ENCODE results near the gene FAM187B.
"Not testable (repeated sequence)": the region's sequence is repeated elsewhere in the genome, so short reads cannot be mapped to it uniquely, and the experiment has no call there.

Gene FAM187B

GRCh38 chr19:35261356-35262100, 33.0 kb upstream of the FAM187B start:
- no peak for DNase-seq

- DNase-seq, result no peak
These were observed 32.3 kb upstream of the FAM187B start for GRCh38 chr19:35260694-35261304.

DNA sequence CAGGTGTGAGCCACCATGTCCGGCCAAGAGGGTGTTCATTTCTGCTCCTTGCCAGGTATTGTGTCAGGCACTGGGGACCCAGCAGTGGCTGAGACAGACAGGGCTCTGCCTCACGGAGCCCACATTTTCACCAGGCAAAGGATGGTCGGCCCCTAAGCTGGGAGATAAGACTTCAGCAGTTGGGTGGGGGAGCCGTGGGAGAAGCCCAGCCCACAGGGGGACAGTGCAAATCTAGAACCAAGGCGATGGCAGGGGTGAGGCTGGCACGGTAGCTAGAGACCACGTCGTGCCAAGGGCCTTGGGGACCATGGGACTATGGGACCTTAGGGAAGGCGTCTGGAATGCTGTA, 28.5 kb upstream of the FAM187B start:
- DNase-seq, result no peak

DNA sequence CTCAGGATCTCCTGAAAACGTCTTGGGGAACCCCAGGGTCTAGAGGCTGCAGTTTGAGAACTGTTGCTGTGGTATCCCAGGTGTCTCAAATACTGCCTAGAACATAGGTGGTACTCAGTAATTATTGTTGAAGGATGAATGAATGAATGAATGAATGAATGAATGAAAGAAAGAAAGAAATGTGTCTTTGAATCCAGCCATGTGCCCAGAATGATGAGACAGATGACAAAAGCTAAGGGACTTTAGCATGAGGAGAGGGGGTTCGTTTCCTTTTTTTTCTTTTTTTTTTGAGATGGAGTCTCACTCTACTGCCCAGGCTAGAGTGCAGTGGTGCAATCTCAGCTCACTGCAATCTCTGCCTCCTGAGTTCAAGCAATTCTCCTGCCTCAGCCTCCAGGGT, 28.0 kb upstream of the FAM187B start:
- no peak for DNase-seq

- DNase-seq, result no peak
These were observed 26.1 kb upstream of the FAM187B start for GRCh38 chr19:35254341-35255297.

GRCh38 chr19:35253316-35254286, 25.1 kb upstream of the FAM187B start:
- DNase-seq, result no peak

DNA sequence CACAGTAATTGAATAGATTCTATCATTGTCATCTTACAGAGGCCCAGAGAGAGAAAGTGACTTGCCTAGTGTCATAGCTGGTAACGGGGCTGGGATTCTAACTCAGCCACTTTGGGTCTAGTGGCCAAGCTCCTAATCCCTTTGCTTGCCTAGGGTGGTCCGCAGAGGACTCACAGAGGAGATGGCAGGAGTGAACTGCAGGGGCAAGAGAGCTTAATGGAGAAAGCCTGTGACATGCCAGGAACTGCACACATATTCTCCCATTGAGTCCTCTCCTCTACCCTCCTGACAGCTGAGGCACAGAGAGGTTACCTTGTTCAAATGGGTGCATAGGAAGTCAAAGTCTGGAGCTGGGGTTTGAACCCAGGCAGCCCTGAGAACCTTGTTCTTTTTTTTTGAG, 22.9 kb upstream of the FAM187B start:
- DNase-seq, result no peak

DNA sequence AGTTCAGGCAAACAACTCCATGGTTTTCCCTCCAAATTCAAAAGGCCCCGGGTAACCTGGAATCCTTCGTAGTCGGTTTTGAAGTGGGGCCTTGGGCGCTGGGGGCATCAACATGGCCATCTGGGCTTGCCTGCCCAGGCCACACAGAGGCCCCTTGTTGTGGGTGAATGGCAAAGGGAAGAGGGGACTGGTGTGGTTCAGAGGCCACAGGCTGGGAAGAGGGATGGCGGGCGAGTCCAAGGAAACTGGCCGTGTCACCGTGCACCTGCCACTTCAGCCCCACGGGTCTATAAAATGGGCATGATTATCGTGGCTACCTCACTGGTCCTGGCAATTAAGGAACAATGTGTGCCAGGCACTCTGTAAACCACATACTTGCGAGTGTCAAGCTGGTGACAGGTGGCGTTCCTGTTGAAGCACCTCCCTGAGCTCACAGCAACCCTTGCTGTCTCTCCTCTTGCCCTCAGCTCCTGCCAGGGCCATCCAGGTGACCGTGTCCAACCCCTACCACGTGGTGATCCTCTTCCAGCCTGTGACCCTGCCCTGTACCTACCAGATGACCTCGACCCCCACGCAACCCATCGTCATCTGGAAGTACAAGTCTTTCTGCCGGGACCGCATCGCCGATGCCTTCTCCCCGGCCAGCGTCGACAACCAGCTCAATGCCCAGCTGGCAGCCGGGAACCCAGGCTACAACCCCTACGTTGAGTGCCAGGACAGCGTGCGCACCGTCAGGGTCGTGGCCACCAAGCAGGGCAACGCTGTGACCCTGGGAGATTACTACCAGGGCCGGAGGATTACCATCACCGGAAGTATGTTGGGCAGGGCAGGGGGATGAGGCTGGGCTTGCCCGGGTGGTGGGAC, 21.5 kb upstream of the FAM187B start:
- DNase-seq, result no peak

DNA sequence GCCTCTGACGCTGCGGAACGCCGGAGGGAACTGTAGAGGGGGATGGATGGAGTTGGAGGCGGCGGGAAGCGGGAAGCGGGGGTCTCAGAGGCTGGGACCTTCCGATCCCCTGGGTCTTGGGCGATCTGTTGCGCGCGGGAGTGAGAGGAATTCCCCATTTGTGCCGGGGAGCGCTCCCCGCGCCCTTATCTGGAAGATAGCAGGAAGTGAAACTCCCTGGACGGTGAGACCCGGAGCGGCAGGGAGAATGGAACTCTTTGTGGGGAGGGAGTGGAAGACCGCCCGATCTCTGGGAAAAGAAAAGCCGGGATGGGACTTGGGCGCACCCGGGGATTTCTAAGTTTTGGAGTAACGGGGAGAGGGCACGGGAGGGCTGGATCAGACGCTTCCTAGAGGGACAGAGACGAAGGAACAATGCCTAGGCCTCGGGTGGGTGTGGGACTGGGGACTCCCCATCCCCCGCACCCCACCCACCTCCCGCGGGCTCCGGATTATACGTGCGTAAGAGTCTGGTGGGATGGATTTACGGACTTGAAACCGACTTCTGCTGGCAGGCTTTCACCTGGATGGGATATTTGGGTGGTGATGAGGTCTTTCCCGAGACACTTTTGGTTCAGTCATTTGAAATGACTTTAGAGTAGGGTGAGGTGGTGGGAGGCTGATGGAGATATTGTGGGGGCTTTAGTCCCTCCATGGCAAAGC, 20.8 kb upstream of the FAM187B start:
- DNase-seq, result peak; percentile 50 to 74 (median 54)

DNA sequence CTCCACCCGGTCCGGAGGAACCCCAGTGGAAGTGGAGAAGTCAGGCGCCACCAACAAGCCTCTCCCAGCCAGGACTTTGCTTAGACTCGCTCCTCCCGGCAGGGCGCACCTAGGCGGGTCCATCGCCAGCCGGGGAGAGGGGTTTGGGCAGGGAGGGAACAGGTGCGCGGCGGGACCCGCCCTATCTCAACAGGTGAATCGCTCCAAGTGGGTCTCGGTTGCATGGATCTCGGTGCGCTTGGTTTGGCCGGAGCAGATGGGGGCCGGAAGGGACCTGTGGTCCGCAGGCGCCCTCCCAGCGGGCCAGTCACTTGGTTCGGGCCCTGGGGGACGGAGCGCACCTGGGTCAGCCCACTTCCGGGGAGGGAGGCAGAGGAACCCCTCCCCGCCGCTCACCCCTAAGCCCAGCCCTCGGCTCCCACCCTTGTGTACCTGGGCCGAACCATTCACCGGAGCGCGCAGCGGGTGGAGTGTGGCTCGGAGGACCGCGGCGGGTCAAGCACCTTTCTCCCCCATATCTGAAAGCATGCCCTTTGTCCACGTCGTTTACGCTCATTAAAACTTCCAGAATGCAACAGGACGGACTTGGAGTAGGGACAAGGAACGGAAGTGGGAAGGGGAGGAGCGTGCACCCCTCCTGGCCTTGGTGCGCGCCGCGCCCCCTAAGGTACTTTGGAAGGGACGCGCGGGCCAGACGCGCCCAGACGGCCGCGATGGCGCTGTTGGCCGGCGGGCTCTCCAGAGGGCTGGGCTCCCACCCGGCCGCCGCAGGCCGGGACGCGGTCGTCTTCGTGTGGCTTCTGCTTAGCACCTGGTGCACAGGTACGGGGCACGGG, 20.0 kb upstream of the FAM187B start, which contains the start of gene LSR:
Gene LSR (plus strand): TSS at position 693 of the 836 bp plus-strand sequence. CDS start 21 bp downstream, at position 714.
- DNase-seq, result peak in 1 of 3 donors; percentile 45

- peak; percentile 60 to 79 (median 65) for DNase-seq
These were observed 19.2 kb upstream of the FAM187B start for GRCh38 chr19:35247526-35248309.

DNA sequence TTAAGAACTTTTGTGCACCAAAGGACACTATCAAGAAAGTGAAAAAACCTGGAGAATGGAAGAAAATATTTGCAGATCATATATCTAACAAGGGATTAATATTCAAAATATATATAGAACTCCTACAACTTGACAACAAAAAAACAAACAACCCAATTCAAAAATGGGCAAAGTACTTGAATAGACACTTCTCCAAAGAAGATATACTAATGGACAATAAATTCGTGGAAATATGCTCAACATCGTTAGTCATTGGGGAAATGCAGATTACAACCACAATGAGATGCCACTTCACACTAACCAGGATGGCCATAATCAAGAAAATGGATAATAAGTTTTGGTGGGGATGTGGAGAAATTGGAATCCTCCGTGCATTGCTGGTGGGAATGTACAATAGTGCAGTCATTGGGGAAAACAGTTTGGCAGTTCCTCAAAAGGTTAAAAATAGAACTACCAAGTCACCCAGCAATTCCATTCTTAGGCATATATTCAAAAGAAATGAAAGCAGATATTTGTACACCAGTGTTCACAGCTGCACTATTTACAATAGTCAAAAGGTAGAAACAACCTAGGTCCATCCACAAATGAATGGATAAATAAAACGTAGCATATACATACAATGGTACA, 18.0 kb upstream of the FAM187B start:
- peak; percentile 53 to 71 (median 67) for DNase-seq

- DNase-seq, result no peak
These were observed 12.9 kb upstream of the FAM187B start for GRCh38 chr19:35241417-35241816.

DNA sequence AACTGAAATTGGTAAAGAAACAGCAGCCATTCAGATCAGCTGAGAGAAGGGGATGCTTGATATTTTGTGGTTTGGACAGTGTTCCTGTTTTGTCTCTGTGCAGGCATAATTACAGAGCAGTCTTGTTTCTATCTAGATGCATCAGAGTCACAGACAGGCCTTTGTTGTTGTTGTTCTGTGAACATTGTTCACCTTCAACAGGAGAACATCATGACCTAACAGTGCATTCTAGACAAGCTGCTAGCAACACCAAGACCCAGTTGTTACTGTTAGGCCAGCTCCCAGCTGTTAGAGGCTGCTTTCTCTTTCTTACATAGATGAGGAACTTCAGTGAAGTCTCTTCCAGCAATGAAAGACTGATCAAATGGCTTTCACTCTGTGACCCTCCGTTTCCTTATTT, 11.8 kb upstream of the FAM187B start:
- peak; percentile 41 to 56 (median 49) for DNase-seq

DNA sequence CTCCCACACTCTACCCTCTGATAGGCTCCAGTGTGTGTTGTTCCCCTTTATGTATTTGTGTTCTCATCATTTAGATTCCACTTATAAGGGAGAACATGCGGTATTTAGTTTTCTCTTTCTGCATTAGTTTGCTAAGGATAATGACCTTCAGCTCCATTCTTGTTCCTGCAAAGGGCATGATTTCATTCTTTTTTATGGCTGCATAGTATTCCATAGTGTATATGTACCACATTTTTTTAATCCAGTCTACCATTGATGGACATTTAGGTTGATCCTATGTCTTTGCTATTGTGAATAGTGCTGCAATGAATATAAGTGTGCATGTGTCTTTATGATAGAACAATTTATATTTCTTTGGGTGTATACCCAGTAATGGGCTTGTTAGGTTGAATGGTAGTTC, 11.1 kb upstream of the FAM187B start:
- not testable (repeated sequence) for DNase-seq

DNA sequence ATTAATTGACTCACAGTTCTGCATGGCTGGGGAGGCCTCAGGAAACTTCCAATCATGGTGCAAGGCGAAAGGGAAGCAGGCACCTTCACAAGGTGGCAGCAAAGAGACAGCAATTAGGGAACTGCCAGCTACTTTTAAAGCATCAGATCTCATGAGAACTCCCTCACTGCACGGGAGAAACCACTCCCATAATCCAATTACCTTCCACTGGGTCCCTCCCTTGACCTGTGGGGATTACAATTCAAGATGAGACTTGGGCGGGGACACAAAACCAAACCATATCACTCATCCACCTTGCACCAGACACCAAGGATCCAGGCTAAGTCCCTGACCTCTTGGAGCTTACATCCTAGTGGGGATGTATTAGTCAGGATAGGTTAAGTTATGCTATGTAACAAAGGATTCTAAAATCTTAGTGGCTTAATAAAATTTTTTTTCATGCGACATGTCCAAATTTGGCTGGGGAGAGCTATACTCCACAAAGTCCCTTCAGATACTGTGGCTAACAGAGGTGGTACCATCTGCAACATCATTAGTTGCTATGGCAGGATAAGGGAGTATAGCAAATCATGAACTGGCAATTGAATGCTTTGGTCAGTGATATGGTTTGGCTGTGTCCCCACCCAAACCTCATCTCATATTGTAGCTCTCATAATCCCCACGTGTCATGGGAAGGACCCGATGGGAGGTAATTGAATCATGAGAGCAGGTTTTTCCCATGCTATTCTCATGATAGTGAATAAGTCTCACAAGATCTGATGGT, 8.3 kb upstream of the FAM187B start:
- peak in 2 of 3 donors; percentile 14 to 30 for DNase-seq

GRCh38 chr19:35232912-35233311, 4.4 kb upstream of the FAM187B start:
- no peak for DNase-seq
